HepG2 (cell line): Measurements from ENCODE around the gene RIBC1. TPM values are rescaled to one million over a fixed set of nuclear protein-coding genes. Genes with fewer than 3 reads are reported as not detected.

ENCODE experiments used
- ATAC-seq: fragments of 200-7000 bp; cut with Tn5 transposase; 3 replicates; pipeline ENCODE4 v1.9.1; 2020; ENCODE audit warnings: mild to moderate bottlenecking, moderate library complexity
- BruUV-seq: library from RNA; stranded (reverse); fragments of 400-500 nt; replicated peaks from 2 replicates; lab custom pipeline; 2021; lab: Mats Ljungman, UMichigan
- CTCF ChIA-PET: fragments of 300-600 bp; formaldehyde crosslinking; extraction: SDS; loops from one replicate; lab custom pipeline; 2021; ENCODE audit warnings: low total read pairs, inconsistent platforms, low intra/inter-chr PET ratio; lab: Yijun Ruan, JAX
- POLR2A ChIA-PET: fragments of 350-600 bp; sonication (Branson Sonifier 250); formaldehyde crosslinking; loops from one replicate; lab custom pipeline; 2020; ENCODE audit warnings: antibody characterized with exemption, inconsistent platforms; lab: Yijun Ruan, JAX
- DNase-seq: peaks from one replicate; pipeline ENCODE4 v3.0.0-alpha.2; 2015; ENCODE audit warnings: low spot score
- FAIRE-seq: peaks from 3 replicates; lab custom pipeline; 2011; peaks lifted over from hg19 to GRCh38; lab: Jason Lieb, UNC
- H2AFZ ChIP-seq: one replicate; pipeline ENCODE4 v1.6.1; 2011; ENCODE audit warnings: low read length, inconsistent platforms
- H3K27ac ChIP-seq: fragments of 300-600 bp; 3 replicates; pipeline ENCODE4 v1.8.0; 2011; ENCODE audit warnings: mixed run types, mild to moderate bottlenecking, mixed read lengths, low read length, inconsistent platforms; ENCODE audit not compliant: insufficient read depth; ENCODE audit errors: extremely low read length
- H3K27me3 ChIP-seq, 2 experiments: fragments of 200-600 bp in 1 of 2; 2 replicates in 1 of 2; 3 replicates in 1 of 2; pipeline versions ENCODE4 v1.6.0 to v1.8.0; 2011; ENCODE audit warnings: low read length in 2 of 2, mild to moderate bottlenecking in 2 of 2, moderate library complexity in 2 of 2, inconsistent platforms in 1 of 2; ENCODE audit not compliant: insufficient read depth in 2 of 2, control insufficient read depth in 1 of 2
- H3K36me3 ChIP-seq, 2 experiments: fragments of 200-600 bp in 1 of 2; replicated peaks in 1 of 2; 2 replicates in 1 of 2; 3 replicates in 1 of 2; pipeline versions ENCODE4 v1.5.1 to v1.8.0; 2011; ENCODE audit warnings: low read length in 2 of 2, inconsistent platforms in 1 of 2; ENCODE audit not compliant: insufficient read depth in 2 of 2, control insufficient read depth in 1 of 2
- H3K4me1 ChIP-seq: 2 replicates; pipeline ENCODE4 v1.5.1; 2012; ENCODE audit warnings: low read length, inconsistent platforms; ENCODE audit not compliant: insufficient read depth
- H3K4me2 ChIP-seq: 2 replicates; pipeline ENCODE4 v1.6.0; 2011; ENCODE audit warnings: low read depth, low read length, inconsistent platforms
- H3K4me3 ChIP-seq, 3 experiments: fragments of 200-600 bp in 1 of 3; sonication (generic), shearing (Covaris generic) in 1 of 3; replicated peaks in 1 of 3; 2 replicates each; pipeline ENCODE4 v1.5.1; 2011 to 2016; ENCODE audit warnings: low read length in 3 of 3, inconsistent platforms in 2 of 3, low read depth in 2 of 3, mild to moderate bottlenecking in 2 of 3, control low read depth in 1 of 3, mixed read lengths in 1 of 3; ENCODE audit not compliant: insufficient read depth in 1 of 3
- H3K79me2 ChIP-seq: one replicate; pipeline ENCODE4 v1.6.1; 2011; ENCODE audit warnings: low read length, inconsistent platforms; ENCODE audit not compliant: insufficient read depth
- H3K9ac ChIP-seq: 2 replicates; pipeline ENCODE4 v1.6.0; 2011; ENCODE audit warnings: mild to moderate bottlenecking, low read depth, low read length, inconsistent platforms; ENCODE audit not compliant: insufficient read depth
- H3K9me3 ChIP-seq: 2 replicates; pipeline ENCODE4 v1.5.1; 2012; ENCODE audit warnings: mild to moderate bottlenecking, low read length
- H4K20me1 ChIP-seq: 2 replicates; pipeline ENCODE4 v1.6.0; 2011; ENCODE audit warnings: inconsistent platforms, mild to moderate bottlenecking, low read length, moderate library complexity; ENCODE audit not compliant: insufficient read depth
- ATM ChIP-seq: fragments of 450-650 bp; IDR thresholded peaks from 2 replicates; pipeline ENCODE4 v1.7.1; 2017; ENCODE audit warnings: mild to moderate bottlenecking, borderline replicate concordance
- CBX1 ChIP-seq: IDR thresholded peaks from one replicate; pipeline ENCODE4 v1.6.1; 2016; ENCODE audit warnings: antibody characterized with exemption, low read depth
- E2F5 ChIP-seq: sonication (generic); formaldehyde crosslinking; conservative IDR thresholded peaks from 2 replicates; pipeline ENCODE4 v1.4.0; 2020; ENCODE audit warnings: missing genetic modification reagents
- ETV5 ChIP-seq: IDR thresholded peaks from 2 replicates; pipeline ENCODE4 v1.6.1; 2018; ENCODE audit warnings: missing biosample characterization, missing genetic modification reagents, inconsistent platforms, borderline replicate concordance
- FOXA1 ChIP-seq, 2 experiments: fragments of 450-650 bp in 1 of 2; sonication (generic) in 1 of 2; formaldehyde crosslinking in 1 of 2; IDR thresholded peaks; 2 replicates each; pipeline versions ENCODE4 v1.4.0 to v1.6.1; 2016 to 2020; ENCODE audit warnings: missing genetic modification reagents in 1 of 2
- HBP1 ChIP-seq: IDR thresholded peaks from 2 replicates; pipeline ENCODE4 v1.6.1; 2016; ENCODE audit warnings: low read depth, control low read depth
- HHEX ChIP-seq: IDR thresholded peaks from 2 replicates; pipeline ENCODE4 v1.6.1; 2016; ENCODE audit warnings: control low read depth
- KDM2A ChIP-seq: sonication (generic); formaldehyde crosslinking; IDR thresholded peaks from 2 replicates; pipeline ENCODE4 v1.4.0; 2020; ENCODE audit warnings: low read depth, missing genetic modification reagents, borderline replicate concordance
- MLLT10 ChIP-seq: sonication (generic); formaldehyde crosslinking; IDR thresholded peaks from 2 replicates; pipeline ENCODE4 v1.4.0; 2020; ENCODE audit warnings: missing genetic modification reagents
- SALL1 ChIP-seq: sonication (generic); formaldehyde crosslinking; IDR thresholded peaks from 2 replicates; pipeline ENCODE4 v1.8.0; 2022; ENCODE audit warnings: mild to moderate bottlenecking, missing genetic modification reagents
- U2AF1 ChIP-seq: fragments of 200-400 bp; formaldehyde crosslinking; optimal IDR thresholded peaks from 2 replicates; pipeline ENCODE3; 2017; ENCODE audit warnings: mild to moderate bottlenecking, low read depth, low read length
- ZC3H13 ChIP-seq: sonication (generic); formaldehyde crosslinking; IDR thresholded peaks from 2 replicates; pipeline ENCODE4 v1.8.1; 2023; ENCODE audit warnings: mild to moderate bottlenecking, missing genetic modification reagents, moderate library complexity
- ZNF331 ChIP-seq: sonication (generic); formaldehyde crosslinking; IDR thresholded peaks from 2 replicates; pipeline ENCODE4 v1.4.0; 2020; ENCODE audit warnings: missing genetic modification reagents
- ZNF562 ChIP-seq: sonication (generic); formaldehyde crosslinking; IDR thresholded peaks from 2 replicates; pipeline ENCODE4 v1.8.0; 2022; ENCODE audit warnings: missing genetic modification reagents, borderline replicate concordance
- ZNF790 ChIP-seq: sonication (generic); formaldehyde crosslinking; IDR thresholded peaks from 2 replicates; pipeline ENCODE4 v1.8.0; 2022; ENCODE audit warnings: missing genetic modification reagents, mild to moderate bottlenecking, borderline replicate concordance
- ZNF83 ChIP-seq: sonication (generic); formaldehyde crosslinking; IDR thresholded peaks from 2 replicates; pipeline ENCODE4 v1.4.0; 2020; ENCODE audit warnings: missing genetic modification reagents, mild to moderate bottlenecking, borderline replicate concordance
- ZSCAN12 ChIP-seq: sonication (generic); formaldehyde crosslinking; IDR thresholded peaks from 2 replicates; pipeline ENCODE4 v1.9.0; 2021; ENCODE audit warnings: mild to moderate bottlenecking, missing genetic modification reagents
- WGBS: methylation state at CpG from one replicate; pipeline ENCODE4 v1.1.6; 2017; ENCODE audit warnings: low lambda C conversion rate; 5-methylcytosine and 5-hydroxymethylcytosine counted together
- in situ Hi-C: cut with HindIII; loops from 2 replicates; pipeline ENCODE4 v1.10.0; 2017; ENCODE audit warnings: low pct_unique_long_range_greater_than_20kb; ENCODE audit not compliant: extremely low pct_ligation_motif_present
- intact Hi-C: fragments of 100-400 bp; cut with micrococcal nuclease; formaldehyde crosslinking; loops from one replicate; pipeline ENCODE4 v1.10.0; 2022; ENCODE audit not compliant: unreplicated experiment
- polyA plus RNA-seq, 8 experiments: library from polyadenylated mRNA; depleted of rRNA in 3 of 8; stranded (reverse) in 7 of 8; unstranded in 1 of 8; fragments of >200 nt; fragmentation: Illumina TruSeq in 4 of 8; extraction: Trizol in 4 of 8; gene quantifications; 2 replicates each; pipeline versions ENCODE4 v1.2.1 to v1.2.3, GENCODE V29; 2011 to 2016; ENCODE audit warnings: low read depth in 4 of 8, missing spikeins in 1 of 8, mixed read lengths in 1 of 8; ENCODE audit not compliant: insufficient read depth in 1 of 8
- total RNA-seq, 5 experiments: library from RNA; depleted of rRNA; stranded (reverse); fragments of >200 nt; fragmentation: Illumina TruSeq; extraction: Trizol; gene quantifications; 2 replicates each; pipeline ENCODE4 v1.2.3, GENCODE V29; 2016; ENCODE audit warnings: low read depth in 1 of 5

The RIBC1 gene
- total and polyA plus RNA-seq, 2 of the 13 experiments (the other 11 are each of a cell fraction or from before 2014, with no cell fraction given) = 0.55 TPM; not detected in 1

- Histone ChIP-seq H3K9ac (no peak overlapping the region), H2AFZ (no peak overlapping the region), H3K27me3 (no peaks in the 10 kb centered on the region), H3K4me3 (no peak overlapping the region), H3K36me3 (peaks cover 4 to 44% of the 10 kb centered on the region in 2 experiments), H3K4me1 (no peaks in the 10 kb centered on the region), H3K79me2 (no peaks in the 10 kb centered on the region), H4K20me1 (no peaks in the 10 kb centered on the region), H3K9me3 (no peaks in the 10 kb centered on the region), H3K27ac (no peak overlapping the region)
- ChIA-PET POLR2A (interaction anchor here (1.2 kb wide), 1 partner anchor 19 kb away, joined by 3 read pairs; the partner anchor contains the start of gene RIBC1), CTCF (no interaction called here)
- in situ Hi-C loops (no loop called here), intact Hi-C loops (no loop called here)
- no peak for FAIRE-seq
- no peak for ATAC-seq
- DNase-seq = no peak
- TF ChIP-seq KDM2A (CRISPR knock-in tag) = no peak
- no peak for TF ChIP-seq ZC3H13 (CRISPR knock-in tag)
- TF ChIP-seq, all 625 proteins: peak for 0
- BruUV-seq = no TSS peak
- 97% methylated on average over 10 of the region's 10 CpGs for WGBS
- no peak overlapping the region for H3K4me2 ChIP-seq
Measured at GRCh38 chrX:53403535-53403934, 19.1 kb upstream of the RIBC1 start.

GRCh38 chrX:53412446-53412845 is 10.2 kb upstream of the RIBC1 start:
- FAIRE-seq (no peak), ATAC-seq (no peak), DNase-seq (no peak)
- BruUV-seq = no TSS peak
- Histone ChIP-seq H3K27ac (no peak overlapping the region), H3K4me2 (no peak overlapping the region), H3K79me2 (peaks cover 7% of the 10 kb centered on the region), H2AFZ (no peak overlapping the region), H3K27me3 (no peaks in the 10 kb centered on the region), H3K9me3 (no peaks in the 10 kb centered on the region), H3K4me1 (no peaks in the 10 kb centered on the region), H3K36me3 (peaks cover 2 to 51% of the 10 kb centered on the region in 2 experiments), H3K9ac (no peak overlapping the region), H4K20me1 (no peaks in the 10 kb centered on the region), H3K4me3 (no peak overlapping the region)
- in situ Hi-C loops (no loop called here), intact Hi-C loops (no loop called here)
- POLR2A ChIA-PET = no interaction called here
- CTCF ChIA-PET = no interaction called here
- WGBS = 100% methylated on average over 2 of the region's 2 CpGs
- TF ChIP-seq MLLT10 (CRISPR knock-in tag) (no peak), U2AF1 (no peak), SALL1 (CRISPR knock-in tag) (no peak), HBP1 (CRISPR knock-in tag) (no peak), ZNF331 (CRISPR knock-in tag) (no peak), E2F5 (CRISPR knock-in tag) (no peak), CBX1 (no peak), ATM (no peak), HHEX (CRISPR knock-in tag) (no peak), ZNF562 (no peak), ZNF790 (CRISPR knock-in tag) (no peak), ETV5 (CRISPR knock-in tag) (no peak), FOXA1 (IDR thresholded peaks at IDR 0.05) (no peak), FOXA1 (CRISPR knock-in tag; IDR thresholded peaks at IDR 0.05) (no peak), ZSCAN12 (CRISPR knock-in tag) (no peak), ZNF83 (CRISPR knock-in tag) (no peak)
